ENCODE measurements around the gene BRF1. TPM values are rescaled to one million over a fixed set of nuclear protein-coding genes. Genes with fewer than 3 reads are reported as not detected.

The BRF1 gene
- polyA plus RNA-seq, 4 donors = 18.4 to 28.0 (median 20.2) TPM

- Histone ChIP-seq H3K4me1 (ENCODE audit: control insufficient read depth in 3 of 3, insufficient read depth in 2 of 3, low read depth in 1 of 3, low read length in 2 of 3) (peaks cover 0 to 8% (median 0%) of the 10 kb centered on the region in 3 donors), H3K4me3 (ENCODE audit: low read depth in 1 of 3, low read length in 3 of 3) (no peak overlapping the region), H3K27ac (ENCODE audit: low read depth in 1 of 3, low read length in 2 of 3) (no peak overlapping the region), H3K27me3 (ENCODE audit: control insufficient read depth in 3 of 3, insufficient read depth in 3 of 3, low read length in 3 of 3) (peaks cover 0 to 11% (median 7%) of the 10 kb centered on the region in 3 donors), H3K9me3 (ENCODE audit: control insufficient read depth in 2 of 2, insufficient read depth in 1 of 2, low read depth in 1 of 2, low read length in 1 of 2) (peaks cover 0 to 8% of the 10 kb centered on the region in 2 donors), H3K36me3 (ENCODE audit: control insufficient read depth in 3 of 3, insufficient read depth in 2 of 3, low read depth in 1 of 3, low read length in 3 of 3) (no peaks in the 10 kb centered on the region)
- no peak for FAIRE-seq
- WGBS, 3 donors = 5 to 28% (median 22%) methylated on average over 4 of the region's 4 CpGs
- no peak for DNase-seq
Observed at GRCh38 chr14:105185973-105186372, 114.8 kb downstream of the BRF1 start.

- peaks cover 0 to 10% (median 5%) of the 10 kb centered on the region in 3 donors for H3K27me3 ChIP-seq (ENCODE audit: control insufficient read depth in 3 of 3, insufficient read depth in 3 of 3, low read length in 3 of 3)
- peaks cover 0 to 2% (median 0%) of the 10 kb centered on the region in 3 donors for H3K36me3 ChIP-seq (ENCODE audit: control insufficient read depth in 3 of 3, insufficient read depth in 2 of 3, low read depth in 1 of 3, low read length in 3 of 3)
- no peak for FAIRE-seq
- no peak for DNase-seq
- no peak overlapping the region for H3K27ac ChIP-seq (ENCODE audit: low read depth in 1 of 3, low read length in 2 of 3)
- peaks cover 0 to 8% of the 10 kb centered on the region in 2 donors for H3K9me3 ChIP-seq (ENCODE audit: control insufficient read depth in 2 of 2, insufficient read depth in 1 of 2, low read depth in 1 of 2, low read length in 1 of 2)
- H3K4me1 ChIP-seq (ENCODE audit: control insufficient read depth in 3 of 3, insufficient read depth in 2 of 3, low read depth in 1 of 3, low read length in 2 of 3) = peaks cover 0 to 13% (median 0%) of the 10 kb centered on the region in 3 donors
- H3K4me3 ChIP-seq (ENCODE audit: low read depth in 1 of 3, low read length in 3 of 3) = no peak overlapping the region
- 61 to 73% (median 65%) methylated on average over 15 to 18 of the region's 18 CpGs for WGBS, 3 donors
Observed at GRCh38 chr14:105185001-105185400, 115.8 kb downstream of the BRF1 start.

DNA sequence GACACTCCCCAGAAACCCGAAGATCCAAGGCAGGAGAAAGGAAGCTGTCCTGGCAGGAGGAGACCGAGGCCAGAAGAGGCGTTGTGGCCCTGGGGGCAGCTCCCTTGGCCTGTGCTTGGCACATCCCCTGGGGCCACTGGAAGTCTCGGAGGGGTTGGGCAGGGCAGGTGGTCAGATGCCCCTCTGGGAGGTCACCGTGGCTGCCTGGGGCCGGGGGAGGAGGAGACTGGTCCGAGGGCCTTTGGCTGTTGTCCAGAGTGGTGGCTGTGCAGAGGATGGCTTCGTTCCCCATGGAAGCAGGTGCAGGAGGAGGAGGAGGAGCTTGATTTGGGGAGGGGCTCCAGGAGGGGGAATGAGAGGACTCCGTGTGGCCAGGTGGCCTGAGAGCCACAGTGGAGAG is 116.3 kb downstream of the BRF1 start:
- peaks cover 0 to 8% of the 10 kb centered on the region in 2 donors for H3K9me3 ChIP-seq (ENCODE audit: control insufficient read depth in 2 of 2, insufficient read depth in 1 of 2, low read depth in 1 of 2, low read length in 1 of 2)
- no peak for FAIRE-seq
- H3K36me3 ChIP-seq (ENCODE audit: control insufficient read depth in 3 of 3, insufficient read depth in 2 of 3, low read depth in 1 of 3, low read length in 3 of 3) = peaks cover 0 to 6% (median 0%) of the 10 kb centered on the region in 3 donors
- H3K27me3 ChIP-seq (ENCODE audit: control insufficient read depth in 3 of 3, insufficient read depth in 3 of 3, low read length in 3 of 3) = peaks cover 0 to 10% (median 5%) of the 10 kb centered on the region in 3 donors
- no peak overlapping the region for H3K27ac ChIP-seq (ENCODE audit: low read depth in 1 of 3, low read length in 2 of 3)
- DNase-seq = no peak
- 35 to 60% (median 39%) methylated on average over 8 to 9 of the region's 9 CpGs for WGBS, 3 donors
- peaks cover 0 to 15% (median 0%) of the 10 kb centered on the region in 3 donors for H3K4me1 ChIP-seq (ENCODE audit: control insufficient read depth in 3 of 3, insufficient read depth in 2 of 3, low read depth in 1 of 3, low read length in 2 of 3)
- no peak overlapping the region for H3K4me3 ChIP-seq (ENCODE audit: low read depth in 1 of 3, low read length in 3 of 3)

DNA sequence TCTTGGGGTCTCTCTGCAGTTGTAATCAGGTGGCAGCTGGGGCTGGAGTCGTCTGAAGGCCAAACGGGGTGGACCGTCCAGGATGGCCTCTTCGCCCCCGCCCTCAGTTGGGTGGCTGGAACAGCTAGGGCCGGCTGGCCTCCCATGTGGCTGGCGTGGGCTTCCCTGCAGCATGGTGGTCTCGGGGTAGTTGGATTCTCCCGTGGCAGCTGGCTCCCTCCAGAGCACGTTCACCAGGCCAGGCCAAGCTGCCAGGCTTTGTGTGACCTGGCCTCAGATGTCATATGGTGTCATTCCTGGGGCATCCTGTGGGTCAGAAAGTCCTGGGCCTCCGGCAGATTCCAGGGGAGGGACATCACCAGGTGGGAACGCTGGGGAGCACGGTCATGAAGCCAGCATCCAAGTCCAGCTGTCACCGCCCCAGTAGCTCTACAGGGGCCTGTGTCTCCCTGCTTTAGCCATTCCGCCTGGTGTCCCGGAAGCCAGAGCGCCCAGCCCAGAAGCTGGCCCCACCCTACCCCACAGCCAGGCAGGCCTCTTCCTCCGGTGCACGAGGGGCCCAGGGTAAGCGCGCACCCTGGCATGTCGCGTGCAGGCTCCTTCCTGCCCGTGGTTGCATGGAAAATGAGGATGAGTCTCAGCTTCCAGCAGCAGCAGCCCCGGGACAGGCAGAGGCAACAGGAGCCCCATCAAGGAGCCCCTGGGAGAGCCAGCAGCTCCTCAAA is 118.3 kb downstream of the BRF1 start:
- peaks cover 0 to 18% (median 0%) of the 10 kb centered on the region in 3 donors for H3K4me1 ChIP-seq (ENCODE audit: control insufficient read depth in 3 of 3, insufficient read depth in 2 of 3, low read depth in 1 of 3, low read length in 2 of 3)
- 66 to 84% (median 73%) methylated on average over 23 to 25 of the region's 25 CpGs for WGBS, 3 donors
- H3K9me3 ChIP-seq (ENCODE audit: control insufficient read depth in 2 of 2, insufficient read depth in 1 of 2, low read depth in 1 of 2, low read length in 1 of 2) = no peaks in the 10 kb centered on the region
- no peak for FAIRE-seq
- DNase-seq = no peak
- no peak overlapping the region for H3K27ac ChIP-seq (ENCODE audit: low read depth in 1 of 3, low read length in 2 of 3)
- H3K27me3 ChIP-seq (ENCODE audit: control insufficient read depth in 3 of 3, insufficient read depth in 3 of 3, low read length in 3 of 3) = peaks cover 0 to 10% (median 0%) of the 10 kb centered on the region in 3 donors
- no peak overlapping the region for H3K4me3 ChIP-seq (ENCODE audit: low read depth in 1 of 3, low read length in 3 of 3)
- H3K36me3 ChIP-seq (ENCODE audit: control insufficient read depth in 3 of 3, insufficient read depth in 2 of 3, low read depth in 1 of 3, low read length in 3 of 3) = peaks cover 0 to 19% (median 0%) of the 10 kb centered on the region in 3 donors

DNA sequence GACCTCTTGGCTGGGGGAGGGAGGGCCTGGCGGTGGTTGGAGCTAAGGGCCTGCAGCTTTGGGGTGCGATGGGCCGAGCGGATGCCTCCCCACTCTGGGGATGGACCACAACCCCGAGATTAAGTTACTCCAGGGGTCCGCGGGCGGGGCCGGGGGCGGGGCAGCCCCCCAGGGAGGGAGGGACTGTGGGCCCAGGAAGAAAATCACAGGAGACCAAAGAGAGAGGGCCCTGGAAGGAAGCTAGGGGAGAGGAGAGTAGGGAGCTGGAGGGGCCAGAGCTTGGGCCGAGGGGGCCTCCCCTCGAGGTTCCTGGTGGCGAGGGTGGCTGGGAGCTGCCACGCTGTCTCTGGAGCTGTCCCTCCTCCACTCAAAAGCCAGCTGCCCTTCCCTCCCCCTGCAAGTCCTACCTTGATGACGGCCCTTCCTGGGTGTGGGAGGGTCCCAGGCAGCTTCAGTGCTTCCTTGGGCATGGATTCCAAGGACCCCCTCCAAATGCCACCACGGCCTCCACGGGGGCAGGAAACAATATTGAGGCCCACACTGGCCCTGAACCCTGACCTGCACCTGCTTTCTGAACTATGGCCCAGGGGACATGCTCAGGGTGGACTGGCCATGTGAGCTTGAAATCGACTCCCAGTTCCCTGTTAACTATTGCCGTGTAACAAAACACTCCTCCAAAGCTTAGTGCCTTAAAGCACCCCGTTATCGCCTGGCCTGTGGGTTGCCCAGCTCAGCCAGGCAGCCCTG is 119.1 kb downstream of the BRF1 start:
- peaks cover 0 to 25% (median 0%) of the 10 kb centered on the region in 3 donors for H3K36me3 ChIP-seq (ENCODE audit: control insufficient read depth in 3 of 3, insufficient read depth in 2 of 3, low read depth in 1 of 3, low read length in 3 of 3)
- H3K27me3 ChIP-seq (ENCODE audit: control insufficient read depth in 3 of 3, insufficient read depth in 3 of 3, low read length in 3 of 3) = peaks cover 0 to 10% (median 0%) of the 10 kb centered on the region in 3 donors
- H3K9me3 ChIP-seq (ENCODE audit: control insufficient read depth in 2 of 2, insufficient read depth in 1 of 2, low read depth in 1 of 2, low read length in 1 of 2) = no peaks in the 10 kb centered on the region
- FAIRE-seq = no peak
- 24 to 39% (median 27%) methylated on average over 13 to 21 of the region's 21 CpGs for WGBS, 3 donors
- no peak for DNase-seq
- H3K27ac ChIP-seq (ENCODE audit: low read depth in 1 of 3, low read length in 2 of 3) = no peak overlapping the region
- H3K4me3 ChIP-seq (ENCODE audit: low read depth in 1 of 3, low read length in 3 of 3) = no peak overlapping the region
- H3K4me1 ChIP-seq (ENCODE audit: control insufficient read depth in 3 of 3, insufficient read depth in 2 of 3, low read depth in 1 of 3, low read length in 2 of 3) = peaks cover 0 to 18% (median 0%) of the 10 kb centered on the region in 3 donors

DNA sequence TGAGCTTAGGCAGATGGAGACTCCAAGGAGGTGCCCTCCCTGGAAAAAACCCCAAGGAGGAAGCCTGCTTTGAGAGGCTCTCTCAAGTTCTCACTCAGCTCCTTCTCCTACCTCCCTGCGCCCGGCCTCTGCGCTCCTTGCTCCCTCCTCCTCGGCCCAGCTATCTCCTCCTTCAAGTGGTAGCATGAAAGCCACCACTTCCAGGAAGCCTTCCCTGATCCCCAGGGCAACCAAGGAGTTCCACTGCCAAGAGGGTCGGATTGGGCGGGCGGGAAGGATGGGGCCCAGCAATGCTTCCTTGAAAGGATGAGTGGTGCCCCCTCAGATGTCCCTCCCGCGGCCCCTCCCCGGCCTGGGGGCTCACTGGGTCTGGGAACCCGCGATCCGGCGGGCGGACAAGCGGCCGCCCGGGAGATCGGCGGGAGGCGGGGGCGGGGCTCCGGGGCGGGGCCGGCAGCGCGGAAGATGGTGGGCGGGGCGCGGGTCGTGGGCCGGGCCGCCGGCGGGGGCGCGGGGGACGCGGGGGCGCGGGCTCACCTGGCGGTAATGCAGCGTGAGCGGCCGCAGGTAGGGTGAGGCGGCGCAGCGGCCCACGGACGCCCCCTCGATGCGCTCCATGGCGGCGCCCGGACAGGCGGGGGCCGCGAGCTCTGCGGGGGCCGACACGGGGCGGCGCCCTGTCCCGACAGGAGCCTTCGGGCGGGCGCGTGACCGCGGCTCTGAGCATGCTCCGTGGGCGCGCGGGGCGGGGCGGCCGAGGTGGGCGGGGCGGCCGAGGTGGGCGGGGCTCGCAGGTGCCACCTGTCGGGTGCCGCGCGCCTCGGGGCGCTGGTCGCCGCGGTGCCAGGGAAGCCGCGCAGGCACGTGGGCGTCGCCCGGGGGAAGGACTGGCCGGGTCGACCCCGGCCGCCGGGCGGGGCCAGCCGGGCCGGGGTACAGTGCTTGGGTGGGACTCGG is 119.9 kb downstream of the BRF1 start, which contains the start of gene NUDT14:
Gene NUDT14, minus strand, starts transcription at position 721 of the 957 bp plus-strand sequence. Its CDS starts 103 bp downstream, at position 618.
- 1% methylated on average over 33 to 105 of the region's 106 CpGs for WGBS, 3 donors
- no peak for FAIRE-seq
- Histone ChIP-seq H3K4me3 (ENCODE audit: low read depth in 1 of 3, low read length in 3 of 3) (peak within 1 kb of the TSS; percentile 46 to 67 (median 63)), H3K27ac (ENCODE audit: low read depth in 1 of 3, low read length in 2 of 3) (no peak within 1 kb of the TSS), H3K4me1 (ENCODE audit: control insufficient read depth in 3 of 3, insufficient read depth in 2 of 3, low read depth in 1 of 3, low read length in 2 of 3) (peaks cover 0 to 18% (median 0%) of the 10 kb centered on the region in 3 donors), H3K36me3 (ENCODE audit: control insufficient read depth in 3 of 3, insufficient read depth in 2 of 3, low read depth in 1 of 3, low read length in 3 of 3) (peaks cover 0 to 34% (median 0%) of the 10 kb centered on the region in 3 donors), H3K27me3 (ENCODE audit: control insufficient read depth in 3 of 3, insufficient read depth in 3 of 3, low read length in 3 of 3) (peaks cover 0 to 10% (median 0%) of the 10 kb centered on the region in 3 donors), H3K9me3 (ENCODE audit: control insufficient read depth in 2 of 2, insufficient read depth in 1 of 2, low read depth in 1 of 2, low read length in 1 of 2) (no peaks in the 10 kb centered on the region)
- DNase-seq = peak; percentile 82 to 92

- FAIRE-seq = no peak
- 87 to 90% (median 90%) methylated on average over 13 of the region's 13 CpGs for WGBS, 3 donors
- H3K27ac ChIP-seq (ENCODE audit: low read depth in 1 of 3, low read length in 2 of 3) = no peak overlapping the region
- H3K36me3 ChIP-seq (ENCODE audit: control insufficient read depth in 3 of 3, insufficient read depth in 2 of 3, low read depth in 1 of 3, low read length in 3 of 3) = peaks cover 0 to 48% (median 0%) of the 10 kb centered on the region in 3 donors
- no peaks in the 10 kb centered on the region for H3K9me3 ChIP-seq (ENCODE audit: control insufficient read depth in 2 of 2, insufficient read depth in 1 of 2, low read depth in 1 of 2, low read length in 1 of 2)
- peaks cover 0 to 18% (median 0%) of the 10 kb centered on the region in 3 donors for H3K4me1 ChIP-seq (ENCODE audit: control insufficient read depth in 3 of 3, insufficient read depth in 2 of 3, low read depth in 1 of 3, low read length in 2 of 3)
- peaks cover 0 to 7% (median 0%) of the 10 kb centered on the region in 3 donors for H3K27me3 ChIP-seq (ENCODE audit: control insufficient read depth in 3 of 3, insufficient read depth in 3 of 3, low read length in 3 of 3)
- no peak overlapping the region for H3K4me3 ChIP-seq (ENCODE audit: low read depth in 1 of 3, low read length in 3 of 3)
- no peak for DNase-seq
Observed at GRCh38 chr14:105179191-105179590, 121.6 kb downstream of the BRF1 start.

Data from small intestine (tissue), 7 donors.